ENCODE results near the gene TMEM183A. TPM values are rescaled to one million over a fixed set of nuclear protein-coding genes. Genes with fewer than 3 reads are reported as not detected.

The TMEM183A gene
- total RNA-seq, 1 donor from 2014 or later = 81.9 TPM

GRCh38 chr1:203072002-203072602 is 64.9 kb downstream of the TMEM183A start:
- no peak overlapping the region for H3K4me3 ChIP-seq (ENCODE audit: low read depth, low read length)
- no peaks in the 10 kb centered on the region for H3K36me3 ChIP-seq (ENCODE audit: control insufficient read depth, insufficient read depth, low read length)
- DNase-seq (ENCODE audit: low read depth) = no peak
- H3K27me3 ChIP-seq (ENCODE audit: control insufficient read depth, insufficient read depth, low read length) = peaks cover 18% of the 10 kb centered on the region
- TF ChIP-seq, protein P1, sequence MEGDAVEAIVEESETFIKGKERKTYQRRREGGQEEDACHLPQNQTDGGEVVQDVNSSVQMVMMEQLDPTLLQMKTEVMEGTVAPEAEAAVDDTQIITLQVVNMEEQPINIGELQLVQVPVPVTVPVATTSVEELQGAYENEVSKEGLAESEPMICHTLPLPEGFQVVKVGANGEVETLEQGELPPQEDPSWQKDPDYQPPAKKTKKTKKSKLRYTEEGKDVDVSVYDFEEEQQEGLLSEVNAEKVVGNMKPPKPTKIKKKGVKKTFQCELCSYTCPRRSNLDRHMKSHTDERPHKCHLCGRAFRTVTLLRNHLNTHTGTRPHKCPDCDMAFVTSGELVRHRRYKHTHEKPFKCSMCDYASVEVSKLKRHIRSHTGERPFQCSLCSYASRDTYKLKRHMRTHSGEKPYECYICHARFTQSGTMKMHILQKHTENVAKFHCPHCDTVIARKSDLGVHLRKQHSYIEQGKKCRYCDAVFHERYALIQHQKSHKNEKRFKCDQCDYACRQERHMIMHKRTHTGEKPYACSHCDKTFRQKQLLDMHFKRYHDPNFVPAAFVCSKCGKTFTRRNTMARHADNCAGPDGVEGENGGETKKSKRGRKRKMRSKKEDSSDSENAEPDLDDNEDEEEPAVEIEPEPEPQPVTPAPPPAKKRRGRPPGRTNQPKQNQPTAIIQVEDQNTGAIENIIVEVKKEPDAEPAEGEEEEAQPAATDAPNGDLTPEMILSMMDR (IDR thresholded peaks at IDR 0.05; ENCODE audit: insufficient read depth, low read length, poor library complexity, severe bottlenecking) = no peak

DNA sequence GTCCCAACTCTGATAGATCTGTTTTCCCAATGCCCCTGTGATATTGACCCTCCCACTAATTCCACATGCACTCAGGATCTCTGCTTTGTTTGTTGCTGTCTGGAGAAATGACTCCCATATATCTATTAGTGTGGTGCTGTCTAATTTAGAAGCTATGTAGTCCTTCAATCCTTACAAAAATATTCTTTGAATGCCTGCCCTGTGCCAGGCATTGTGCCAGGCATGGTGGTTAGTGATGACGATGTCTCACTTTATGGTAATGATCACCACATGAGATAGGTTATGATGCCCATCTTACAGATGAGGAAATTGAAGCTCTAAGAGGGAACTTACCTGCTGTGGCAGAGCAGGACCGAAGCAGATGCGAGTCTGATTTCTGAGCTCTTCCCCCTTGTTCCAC is 65.7 kb downstream of the TMEM183A start:
- no peaks in the 10 kb centered on the region for H3K36me3 ChIP-seq (ENCODE audit: control insufficient read depth, insufficient read depth, low read length)
- H3K4me3 ChIP-seq (ENCODE audit: low read depth, low read length) = no peak overlapping the region
- TF ChIP-seq, protein P1 (IDR thresholded peaks at IDR 0.05; ENCODE audit: insufficient read depth, low read length, poor library complexity, severe bottlenecking) = no peak
- no peak for DNase-seq (ENCODE audit: low read depth)
- peaks cover 19% of the 10 kb centered on the region for H3K27me3 ChIP-seq (ENCODE audit: control insufficient read depth, insufficient read depth, low read length)

DNA sequence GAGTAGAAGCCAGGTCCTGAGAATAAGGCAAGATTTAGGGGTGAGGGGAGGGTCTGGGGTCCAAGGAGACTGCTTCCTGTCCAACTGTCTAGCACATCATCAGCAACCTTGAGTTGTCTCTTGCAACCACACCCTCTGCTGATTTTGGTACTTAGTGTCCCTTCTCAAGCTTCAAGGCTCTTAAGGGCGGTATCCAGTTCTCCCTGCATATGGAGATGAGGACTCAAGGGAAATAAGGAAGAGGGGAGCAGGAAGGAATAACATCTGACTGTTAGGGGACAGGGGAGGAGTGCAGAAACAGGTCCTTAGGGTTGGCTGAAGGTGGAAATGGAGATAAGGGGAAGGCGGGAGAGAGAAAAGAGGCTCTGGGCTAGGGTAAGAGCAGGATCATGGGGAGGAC is 66.3 kb downstream of the TMEM183A start:
- no peak overlapping the region for H3K4me3 ChIP-seq (ENCODE audit: low read depth, low read length)
- no peaks in the 10 kb centered on the region for H3K36me3 ChIP-seq (ENCODE audit: control insufficient read depth, insufficient read depth, low read length)
- H3K27me3 ChIP-seq (ENCODE audit: control insufficient read depth, insufficient read depth, low read length) = peaks cover 19% of the 10 kb centered on the region
- DNase-seq (ENCODE audit: low read depth) = no peak
- TF ChIP-seq, protein P1 (IDR thresholded peaks at IDR 0.05; ENCODE audit: insufficient read depth, low read length, poor library complexity, severe bottlenecking) = no peak

Other genes with a start within 250 kb of the TMEM183A start
- 66.5 and 70.7 TPM in 2 replicates for gene KDM5B, start 199.0 kb upstream of the TMEM183A start, total RNA-seq
- 0.48 TPM in 1 of 2 replicates, not detected in the other for gene PCAT6, start 196.4 kb upstream of the TMEM183A start, total RNA-seq
- 7.0 and 11.5 TPM in 2 replicates for gene RABIF, start 118.2 kb upstream of the TMEM183A start, total RNA-seq
- gene KLHL12, start 80.1 kb upstream of the TMEM183A start, total RNA-seq = 21.4 and 23.4 TPM in 2 replicates
- gene ADIPOR1, start 49.1 kb upstream of the TMEM183A start, total RNA-seq = 76.6 and 77.8 TPM in 2 replicates
- gene CYB5R1, start 40.1 kb upstream of the TMEM183A start, total RNA-seq = 36.1 and 43.4 TPM in 2 replicates
- gene PPFIA4, start 19.1 kb downstream of the TMEM183A start, total RNA-seq = 0.13 and 0.62 TPM in 2 replicates
- gene MYOG, start 78.6 kb downstream of the TMEM183A start, total RNA-seq = not detected in 2 replicates
- gene ADORA1, start 120.4 kb downstream of the TMEM183A start, total RNA-seq = 5.6 and 7.0 TPM in 2 replicates
- not detected in 2 replicates for gene MYBPH, start 168.5 kb downstream of the TMEM183A start, total RNA-seq
- gene CHI3L1, start 179.3 kb downstream of the TMEM183A start, total RNA-seq = 1.5 and 2.1 TPM in 2 replicates
- not detected in 2 replicates for gene CHIT1, start 222.3 kb downstream of the TMEM183A start, total RNA-seq

Data from kidney epithelial cell (primary cell).